ENCODE measurements around the gene CBFA2T3. TPM values are rescaled to one million over a fixed set of nuclear protein-coding genes. Genes with fewer than 3 reads are reported as not detected.

CBFA2T3 gene
- total and polyA plus RNA-seq, 7 experiments from 2014 or later: 0.14 to 25.2 (median 0.38) TPM; not detected in 1

DNA sequence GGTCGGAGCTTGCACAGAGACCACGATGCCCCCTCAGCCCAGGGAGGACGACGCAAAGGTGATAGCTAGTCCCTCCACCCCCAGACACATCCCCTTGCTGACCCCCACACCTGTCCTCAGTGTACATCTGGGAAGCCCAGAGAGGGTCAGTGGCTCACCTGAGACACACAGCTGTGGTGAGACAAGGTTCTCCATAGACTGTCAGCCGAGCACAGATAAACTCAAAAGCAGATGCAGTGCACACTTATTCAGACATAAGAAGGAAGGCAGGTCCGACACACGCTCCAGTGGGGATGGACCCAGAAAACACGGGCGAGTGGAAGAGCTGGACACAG is 19.6 kb downstream of the CBFA2T3 start:
- H3K36me3 Mint-ChIP-seq: no peaks in the 10 kb centered on the region
- peaks cover 0 to 9% of the 10 kb centered on the region in 2 donors for H3K4me1 ChIP-seq (ENCODE audit: control insufficient read depth in 2 of 2, insufficient read depth in 2 of 2, low read length in 2 of 2)
- no peak for ATAC-seq

DNA sequence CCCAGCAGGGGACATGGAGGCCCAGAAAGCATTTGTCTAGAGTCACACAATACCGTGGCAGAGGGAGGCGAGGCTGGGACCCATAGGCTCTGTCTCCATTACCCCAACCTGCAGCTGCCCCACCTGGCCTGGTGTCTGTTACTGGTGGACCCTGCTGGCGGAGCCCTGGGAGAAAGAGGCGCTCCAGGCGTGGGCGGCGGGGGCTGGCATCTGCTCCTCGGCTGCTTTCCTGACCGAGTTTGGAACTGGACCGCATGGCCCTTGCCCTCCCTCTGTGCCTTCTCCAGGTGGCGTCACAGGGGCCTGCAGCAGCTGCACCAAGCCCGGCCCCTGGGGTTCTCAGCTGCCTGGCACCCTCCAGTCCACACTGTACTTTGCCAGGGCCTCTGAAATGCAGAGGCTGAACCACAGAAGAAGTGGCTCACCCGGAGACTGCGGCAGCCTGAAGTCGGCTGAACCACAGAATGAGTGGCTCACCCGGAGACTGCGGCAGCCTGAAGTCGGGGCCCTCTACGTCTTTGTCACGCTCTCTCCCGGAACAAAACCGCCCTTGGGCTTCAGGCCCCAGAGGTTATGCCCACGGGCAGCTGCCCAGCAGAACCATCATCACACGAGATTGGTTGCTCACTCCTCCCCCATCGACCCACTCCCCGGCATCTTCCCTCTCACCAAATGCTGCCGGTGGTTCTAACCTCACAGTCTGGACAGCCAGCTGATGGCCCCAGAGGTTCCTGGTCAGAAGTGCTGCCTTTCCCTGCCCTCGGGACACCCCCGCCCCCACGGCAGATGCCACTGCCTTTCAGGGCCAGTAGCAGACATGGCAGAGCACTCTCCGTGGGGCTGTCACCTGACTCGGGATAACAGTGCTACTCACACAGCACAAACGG is 20.2 kb downstream of the CBFA2T3 start:
- peaks cover 9 to 27% (median 20%) of the 10 kb centered on the region in 5 donors for H3K27me3 Mint-ChIP-seq

More for the DNA sequence above, 19.6 kb downstream of the CBFA2T3 start:
- Histone ChIP-seq H3K9me3 (ENCODE audit: control insufficient read depth in 2 of 3, low read length in 3 of 3) (no peaks in the 10 kb centered on the region), H3K27me3 (ENCODE audit: control insufficient read depth in 2 of 2, insufficient read depth in 2 of 2, low read length in 2 of 2) (no peaks in the 10 kb centered on the region), H3K4me3 (ENCODE audit: low read length) (no peak overlapping the region), H3K36me3 (ENCODE audit: control insufficient read depth in 2 of 3, insufficient read depth in 3 of 3, low read length in 3 of 3) (no peaks in the 10 kb centered on the region), H3K27ac (ENCODE audit: low read depth, low read length) (no peak overlapping the region)
- H3K27me3 Mint-ChIP-seq: peaks cover 11 to 32% (median 24%) of the 10 kb centered on the region in 5 donors
- peak overlapping the region in 9 of 10 donors; percentile 47 to 83 (median 71) for H3K4me3 Mint-ChIP-seq
- POLR2A ChIA-PET: no interaction called here
- peak overlapping the region in 4 of 9 donors; percentile 7 to 72 (median 33) for H3K27ac Mint-ChIP-seq
- no peak for DNase-seq
- CTCF ChIA-PET: no interaction called here
- H3K9me3 Mint-ChIP-seq: peaks cover 0 to 4% (median 0%) of the 10 kb centered on the region in 11 donors
- H3K4me1 Mint-ChIP-seq: peaks cover 10 to 17% (median 16%) of the 10 kb centered on the region in 7 donors
- intact Hi-C loops (cut with micrococcal nuclease): no loop called here

DNA sequence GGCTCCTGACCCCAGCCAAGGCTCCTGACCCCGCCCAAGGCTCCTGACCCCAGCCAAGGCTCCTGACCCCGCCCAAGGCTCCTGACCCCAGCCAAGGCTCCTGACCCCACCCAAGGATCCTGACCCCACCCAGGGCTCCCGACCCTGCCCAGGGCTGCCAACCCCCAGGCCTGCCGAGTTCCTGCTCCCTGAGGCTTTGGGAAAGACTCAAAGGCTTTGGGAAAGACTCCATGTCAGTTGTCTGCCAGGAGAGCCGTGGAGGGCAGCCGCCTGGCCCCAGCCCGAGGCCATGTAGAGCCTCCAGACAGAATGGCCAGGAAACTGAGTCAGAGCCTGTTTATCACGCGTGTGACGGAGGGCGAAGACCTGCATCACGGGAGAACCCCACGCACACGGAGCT is 21.1 kb downstream of the CBFA2T3 start:
- Mint-ChIP-seq H3K36me3 (no peaks in the 10 kb centered on the region), H3K27me3 (peaks cover 8 to 22% (median 19%) of the 10 kb centered on the region in 5 donors), H3K27ac (no peak overlapping the region), H3K4me3 (no peak overlapping the region), H3K9me3 (no peaks in the 10 kb centered on the region), H3K4me1 (peaks cover 10 to 16% (median 15%) of the 10 kb centered on the region in 7 donors)
- Histone ChIP-seq H3K27me3 (ENCODE audit: control insufficient read depth in 2 of 2, insufficient read depth in 2 of 2, low read length in 2 of 2) (no peaks in the 10 kb centered on the region), H3K36me3 (ENCODE audit: control insufficient read depth in 2 of 3, insufficient read depth in 3 of 3, low read length in 3 of 3) (no peaks in the 10 kb centered on the region), H3K4me3 (ENCODE audit: low read length) (no peak overlapping the region), H3K27ac (ENCODE audit: low read depth, low read length) (no peak overlapping the region), H3K9me3 (ENCODE audit: control insufficient read depth in 2 of 3, low read length in 3 of 3) (no peaks in the 10 kb centered on the region), H3K4me1 (ENCODE audit: control insufficient read depth in 2 of 2, insufficient read depth in 2 of 2, low read length in 2 of 2) (peaks cover 0 to 9% of the 10 kb centered on the region in 2 donors)
- intact Hi-C loops (cut with micrococcal nuclease): no loop called here
- ATAC-seq: no peak
- POLR2A ChIA-PET: no interaction called here
- CTCF ChIA-PET: no interaction called here
- no peak for DNase-seq

More for the DNA sequence above, 20.2 kb downstream of the CBFA2T3 start:
- no peaks in the 10 kb centered on the region for H3K36me3 Mint-ChIP-seq
- Histone ChIP-seq H3K4me3 (ENCODE audit: low read length) (no peak overlapping the region), H3K4me1 (ENCODE audit: control insufficient read depth in 2 of 2, insufficient read depth in 2 of 2, low read length in 2 of 2) (peaks cover 0 to 9% of the 10 kb centered on the region in 2 donors), H3K27me3 (ENCODE audit: control insufficient read depth in 2 of 2, insufficient read depth in 2 of 2, low read length in 2 of 2) (no peaks in the 10 kb centered on the region), H3K27ac (ENCODE audit: low read depth, low read length) (no peak overlapping the region), H3K36me3 (ENCODE audit: control insufficient read depth in 2 of 3, insufficient read depth in 3 of 3, low read length in 3 of 3) (no peaks in the 10 kb centered on the region), H3K9me3 (ENCODE audit: control insufficient read depth in 2 of 3, low read length in 3 of 3) (no peaks in the 10 kb centered on the region)
- DNase-seq: no peak
- POLR2A ChIA-PET: no interaction called here
- H3K9me3 Mint-ChIP-seq: peaks cover 0 to 1% (median 0%) of the 10 kb centered on the region in 11 donors
- peaks cover 10 to 17% (median 16%) of the 10 kb centered on the region in 7 donors for H3K4me1 Mint-ChIP-seq
- peak; percentile 28 for ATAC-seq
- H3K4me3 Mint-ChIP-seq: peak overlapping the region in 5 of 10 donors; percentile 47 to 83 (median 71)
- H3K27ac Mint-ChIP-seq: no peak overlapping the region
- intact Hi-C loops (cut with micrococcal nuclease): no loop called here
- CTCF ChIA-PET: no interaction called here

DNA sequence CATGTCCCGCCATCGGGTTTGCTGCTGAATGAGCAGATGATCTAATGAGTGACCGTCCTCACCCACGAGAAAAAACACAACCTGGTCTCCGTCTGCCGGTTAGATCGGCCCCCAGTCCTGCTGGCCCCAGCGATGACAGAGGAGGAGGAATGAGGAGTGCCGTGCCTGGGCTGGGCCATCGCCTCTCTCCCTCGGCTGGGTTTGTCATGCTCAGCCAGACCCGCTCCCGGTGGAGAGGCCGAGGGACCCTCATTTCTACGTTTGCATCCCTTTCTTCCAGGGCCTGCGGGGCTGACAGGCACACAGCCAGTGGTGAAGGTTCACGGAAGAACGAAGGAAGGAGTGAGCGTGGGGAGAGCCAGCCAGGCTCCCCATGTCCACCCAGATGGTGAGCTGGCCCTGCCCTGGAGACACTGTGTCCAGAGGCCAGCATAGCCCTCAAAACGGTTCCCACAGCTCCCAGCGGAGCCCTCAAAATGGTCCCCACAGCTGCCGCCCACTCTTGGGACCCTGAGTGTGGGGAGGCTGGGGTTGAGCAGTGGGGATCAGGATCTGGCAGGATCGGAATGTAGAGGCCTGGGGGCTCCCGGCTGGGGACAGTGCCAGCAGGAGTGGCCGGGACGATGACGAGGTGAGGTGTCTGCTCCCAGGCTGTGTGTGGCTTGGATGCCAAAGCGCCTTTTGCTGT is 23.9 kb downstream of the CBFA2T3 start:
- Mint-ChIP-seq H3K27ac (peak overlapping the region in 1 of 9 donors; percentile 18), H3K36me3 (no peaks in the 10 kb centered on the region), H3K9me3 (no peaks in the 10 kb centered on the region), H3K27me3 (peaks cover 8 to 14% (median 13%) of the 10 kb centered on the region in 5 donors), H3K4me3 (no peak overlapping the region), H3K4me1 (peaks cover 9 to 14% (median 13%) of the 10 kb centered on the region in 7 donors)
- no peaks in the 10 kb centered on the region for H3K27me3 ChIP-seq (ENCODE audit: control insufficient read depth in 2 of 2, insufficient read depth in 2 of 2, low read length in 2 of 2)
- no peaks in the 10 kb centered on the region for H3K36me3 ChIP-seq (ENCODE audit: control insufficient read depth in 2 of 3, insufficient read depth in 3 of 3, low read length in 3 of 3)
- no peak overlapping the region for H3K27ac ChIP-seq (ENCODE audit: low read depth, low read length)
- ATAC-seq (no peak), DNase-seq (no peak)
- ChIA-PET CTCF (no interaction called here), POLR2A (no interaction called here)
- no peak overlapping the region for H3K4me3 ChIP-seq (ENCODE audit: low read length)
- no peaks in the 10 kb centered on the region for H3K9me3 ChIP-seq (ENCODE audit: control insufficient read depth in 2 of 3, low read length in 3 of 3)
- intact Hi-C loops (cut with micrococcal nuclease): no loop called here
- peaks cover 0 to 9% of the 10 kb centered on the region in 2 donors for H3K4me1 ChIP-seq (ENCODE audit: control insufficient read depth in 2 of 2, insufficient read depth in 2 of 2, low read length in 2 of 2)

DNA sequence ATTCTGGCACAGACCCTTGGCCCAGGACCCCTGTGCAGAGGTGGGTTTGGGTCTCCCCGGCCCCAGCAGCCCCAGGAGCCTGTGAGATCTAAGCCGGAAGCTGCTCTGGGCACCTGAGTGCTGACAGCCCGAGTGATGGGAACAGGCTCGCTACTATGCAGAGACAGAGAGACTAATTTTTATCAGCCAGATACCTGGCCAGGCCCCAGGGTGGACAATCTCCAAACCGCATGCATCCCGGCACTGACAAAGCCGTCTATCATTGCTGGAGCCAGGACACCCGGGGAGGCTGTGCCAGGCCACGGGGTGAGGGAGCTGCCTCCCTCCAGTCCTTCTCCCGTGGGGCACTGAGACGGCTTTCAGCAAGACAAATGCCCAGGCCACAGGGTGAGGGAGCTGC is 25.0 kb downstream of the CBFA2T3 start:
- no peaks in the 10 kb centered on the region for H3K36me3 Mint-ChIP-seq
- CTCF ChIA-PET: no interaction called here
- no peaks in the 10 kb centered on the region for H3K4me1 ChIP-seq (ENCODE audit: control insufficient read depth in 2 of 2, insufficient read depth in 2 of 2, low read length in 2 of 2)
- no peak overlapping the region for H3K27ac ChIP-seq (ENCODE audit: low read depth, low read length)
- ATAC-seq (no peak), DNase-seq (no peak)
- intact Hi-C loops (cut with micrococcal nuclease): no loop called here
- H3K27ac Mint-ChIP-seq: no peak overlapping the region
- H3K36me3 ChIP-seq (ENCODE audit: control insufficient read depth in 2 of 3, insufficient read depth in 3 of 3, low read length in 3 of 3): no peaks in the 10 kb centered on the region
- no peaks in the 10 kb centered on the region for H3K27me3 ChIP-seq (ENCODE audit: control insufficient read depth in 2 of 2, insufficient read depth in 2 of 2, low read length in 2 of 2)
- POLR2A ChIA-PET: no interaction called here
- no peaks in the 10 kb centered on the region for H3K9me3 Mint-ChIP-seq
- peaks cover 0 to 2% (median 1%) of the 10 kb centered on the region in 7 donors for H3K4me1 Mint-ChIP-seq
- H3K27me3 Mint-ChIP-seq: peaks cover 0 to 2% (median under 1%) of the 10 kb centered on the region in 5 donors
- no peak overlapping the region for H3K4me3 ChIP-seq (ENCODE audit: low read length)
- no peaks in the 10 kb centered on the region for H3K9me3 ChIP-seq (ENCODE audit: control insufficient read depth in 2 of 3, low read length in 3 of 3)
- H3K4me3 Mint-ChIP-seq: no peak overlapping the region

DNA sequence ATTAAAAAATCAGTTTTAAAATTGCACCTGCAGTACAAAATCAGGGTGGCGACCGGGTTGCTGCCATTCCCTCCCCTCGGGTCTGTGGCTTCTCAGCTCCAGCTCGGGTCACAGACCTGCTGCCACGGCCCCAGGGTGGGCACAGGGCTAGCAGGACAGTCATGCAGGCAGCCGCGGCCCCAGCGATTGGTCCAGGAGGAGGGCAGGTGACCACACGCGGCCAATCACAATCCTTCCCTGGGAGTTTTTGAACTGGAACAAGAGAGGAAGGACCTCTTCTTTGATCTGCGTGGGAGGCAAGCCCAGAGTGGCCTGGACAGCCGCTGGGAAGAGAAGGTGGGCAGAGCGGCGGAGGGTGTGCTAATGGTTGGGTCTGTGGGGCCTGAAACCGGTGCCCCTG is 25.5 kb downstream of the CBFA2T3 start:
- Histone ChIP-seq H3K9me3 (ENCODE audit: control insufficient read depth in 2 of 3, low read length in 3 of 3) (no peaks in the 10 kb centered on the region), H3K27me3 (ENCODE audit: control insufficient read depth in 2 of 2, insufficient read depth in 2 of 2, low read length in 2 of 2) (no peaks in the 10 kb centered on the region), H3K4me1 (ENCODE audit: control insufficient read depth in 2 of 2, insufficient read depth in 2 of 2, low read length in 2 of 2) (no peaks in the 10 kb centered on the region), H3K27ac (ENCODE audit: low read depth, low read length) (no peak overlapping the region), H3K36me3 (ENCODE audit: control insufficient read depth in 2 of 3, insufficient read depth in 3 of 3, low read length in 3 of 3) (no peaks in the 10 kb centered on the region), H3K4me3 (ENCODE audit: low read length) (no peak overlapping the region)
- H3K36me3 Mint-ChIP-seq: no peaks in the 10 kb centered on the region
- DNase-seq: no peak
- no peaks in the 10 kb centered on the region for H3K27me3 Mint-ChIP-seq
- no peaks in the 10 kb centered on the region for H3K4me1 Mint-ChIP-seq
- ATAC-seq: no peak
- H3K4me3 Mint-ChIP-seq: no peak overlapping the region
- POLR2A ChIA-PET: no interaction called here
- CTCF ChIA-PET: no interaction called here
- no peaks in the 10 kb centered on the region for H3K9me3 Mint-ChIP-seq
- intact Hi-C loops (cut with micrococcal nuclease): no loop called here
- no peak overlapping the region for H3K27ac Mint-ChIP-seq
